Adrenal gland (tissue), 12 donors: ENCODE data around the gene CRYBG2. TPM values are rescaled to one million over a fixed set of nuclear protein-coding genes. Genes with fewer than 3 reads are reported as not detected.

Source experiments
- DNase-seq, 7 donors: peaks; one replicate each; pipeline ENCODE4 v3.0.0-alpha.2; 2019 to 2020
- H3K27ac ChIP-seq, 5 donors: fragments of 200-600 bp; sonication (generic) in 4 of 5; 1 replicate in 3 of 5; 2 replicates in 2 of 5; pipeline versions ENCODE4 v1.5.1 to v1.8.0; 2016 to 2020; ENCODE audit warnings: mild to moderate bottlenecking in 1 of 5
- H3K27me3 ChIP-seq: fragments of 200-600 bp; 2 replicates; pipeline ENCODE4 v1.8.0; 2021
- H3K36me3 ChIP-seq, 2 donors: fragments of 200-600 bp; replicated peaks in 1 of 2; 1 replicate in 1 of 2; 2 replicates in 1 of 2; pipeline versions ENCODE4 v1.5.1 to v1.8.0; 2018 to 2022
- H3K4me1 ChIP-seq, 2 donors: fragments of 200-600 bp; replicated peaks in 1 of 2; 1 replicate in 1 of 2; 2 replicates in 1 of 2; pipeline versions ENCODE4 v1.5.1 to v1.8.0; 2018 to 2021
- H3K4me3 ChIP-seq, 4 donors: fragments of 200-600 bp; sonication (generic) in 3 of 4; one replicate each; pipeline ENCODE4 v1.5.1; 2016 to 2018
- H3K9me3 ChIP-seq, 3 donors: fragments of 200-600 bp; sonication (generic) in 1 of 3; replicated peaks in 1 of 3; 1 replicate in 2 of 3; 2 replicates in 1 of 3; pipeline versions ENCODE4 v1.5.1 to v1.8.0; 2016 to 2021
- CTCF ChIP-seq, 6 experiments: fragments of 450-650 bp in 4 of 6; fragments of 200-600 bp in 2 of 6; sonication (generic) in 1 of 6; IDR thresholded peaks; 1 replicate in 5 of 6; 2 replicates in 1 of 6; pipeline versions ENCODE4 v1.5.1 to v1.8.0; 2016 to 2021; ENCODE audit warnings: antibody characterized with exemption in 6 of 6, mild to moderate bottlenecking in 2 of 6, moderate library complexity in 1 of 6
- POLR2A ChIP-seq, 2 donors: fragments of 450-650 bp; IDR thresholded peaks; one replicate each; pipeline ENCODE4 v1.6.1; 2017; ENCODE audit warnings: antibody characterized with exemption in 2 of 2, mild to moderate bottlenecking in 2 of 2, moderate library complexity in 1 of 2
- WGBS, 4 donors: extraction: QIAGEN DNeasy Blood & Tissue Kit in 2 of 4; methylation state at CpG; one replicate each; pipeline versions ENCODE4 v1.1.5 to v1.1.7; 2013 to 2017; 5-methylcytosine and 5-hydroxymethylcytosine counted together
- intact Hi-C, 2 donors: fragments of 100-400 bp; cut with DNase I; formaldehyde crosslinking; loops; one replicate each; pipeline versions ENCODE4 v1.14.1 to v1.15.0; 2022 to 2023
- polyA plus RNA-seq, 3 donors: library from polyadenylated mRNA; stranded (reverse); fragments of 200-250 nt in 2 of 3; fragments of 350-450 nt in 1 of 3; fragmentation: Illumina TruSeq in 1 of 3; extraction: RNeasy Lipid Tissue Mini Kit (QIAGEN cat#74804) in 1 of 3; gene quantifications; one replicate each; pipeline ENCODE4 v1.2.3, GENCODE V29; 2013 to 2014
- total RNA-seq, 9 donors: library from RNA; depleted of rRNA in 4 of 9; stranded (reverse); fragments of >200 nt in 4 of 9; fragments of 120-200 nt in 1 of 9; fragmentation: NEBNext Ultra II Directional in 1 of 9; extraction: Animal tissue kit (Norgen Biotek cat#: 25700) in 1 of 9; gene quantifications; one replicate each; pipeline versions ENCODE4 v1.1.0 to v1.2.4, GENCODE V29; 2013 to 2023
- donor health status: healthy with polysubstance abuse.
- donor health status: Bipolar disorder and iron deficiency.
- donor health status: DM: yes; HTN: yes; CAD: no.
- donor health status: DM: no; HTN: no; CAD: no.
- donor health status: DM: no; HTN: no; CAD: no.
- donor health status: DM: yes; HTN: yes; CAD: no.

The CRYBG2 gene
- total and polyA plus RNA-seq, 12 donors, result 0.17 to 0.48 (median 0.20) TPM; not detected in 9

DNA sequence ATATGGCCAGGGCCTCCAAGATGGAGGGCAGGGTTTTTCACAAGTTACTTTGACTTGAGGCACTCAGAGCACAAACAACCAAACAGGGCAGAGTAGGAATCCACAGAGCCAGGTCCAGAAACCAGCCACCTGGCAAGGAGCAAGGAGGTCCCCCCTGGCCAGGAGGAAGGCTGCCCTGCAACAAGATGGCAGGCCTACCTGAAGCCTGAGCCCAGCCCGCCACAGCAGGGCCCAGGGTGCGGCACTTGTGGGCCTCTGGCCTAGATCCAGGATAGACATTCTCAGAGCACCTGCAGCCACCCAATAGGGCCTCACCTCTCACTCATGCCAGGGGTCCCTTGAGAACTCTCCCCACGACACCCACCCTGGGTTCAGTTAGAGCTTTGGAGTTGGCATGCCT, 62.5 kb downstream of the CRYBG2 start:
- Histone ChIP-seq H3K4me1 (peaks cover 0 to 19% of the 10 kb centered on the region in 2 donors), H3K9me3 (no peaks in the 10 kb centered on the region), H3K36me3 (no peaks in the 10 kb centered on the region), H3K27ac (no peak overlapping the region), H3K4me3 (no peak overlapping the region), H3K27me3 (no peaks in the 10 kb centered on the region)
- WGBS, 4 donors, result 93 to 100% methylated on average over 3 of the region's 3 CpGs; no CpG with 5 or more reads in 2 of the 4 donors
- TF ChIP-seq POLR2A (IDR thresholded peaks at IDR 0.05) (no peak), CTCF (IDR thresholded peaks at IDR 0.05) (no peak)
- intact Hi-C loops, result no loop called here
- DNase-seq, result no peak

- Histone ChIP-seq H3K27ac (peak overlapping the region in 3 of 5 donors; percentile 21 to 78 (median 35)), H3K4me3 (no peak overlapping the region), H3K4me1 (peaks cover 0 to 19% of the 10 kb centered on the region in 2 donors), H3K9me3 (no peaks in the 10 kb centered on the region), H3K36me3 (no peaks in the 10 kb centered on the region), H3K27me3 (no peaks in the 10 kb centered on the region)
- WGBS, 4 donors, result 80 to 87% (median 83%) methylated on average over 9 to 11 of the region's 11 CpGs
- DNase-seq, result peak in 1 of 7 donors; percentile 66
- no peak for TF ChIP-seq POLR2A (IDR thresholded peaks at IDR 0.05)
- no peak for TF ChIP-seq CTCF (IDR thresholded peaks at IDR 0.05)
- intact Hi-C loops, result no loop called here
These were observed 63.1 kb downstream of the CRYBG2 start for GRCh38 chr1:26290882-26291261.

DNA sequence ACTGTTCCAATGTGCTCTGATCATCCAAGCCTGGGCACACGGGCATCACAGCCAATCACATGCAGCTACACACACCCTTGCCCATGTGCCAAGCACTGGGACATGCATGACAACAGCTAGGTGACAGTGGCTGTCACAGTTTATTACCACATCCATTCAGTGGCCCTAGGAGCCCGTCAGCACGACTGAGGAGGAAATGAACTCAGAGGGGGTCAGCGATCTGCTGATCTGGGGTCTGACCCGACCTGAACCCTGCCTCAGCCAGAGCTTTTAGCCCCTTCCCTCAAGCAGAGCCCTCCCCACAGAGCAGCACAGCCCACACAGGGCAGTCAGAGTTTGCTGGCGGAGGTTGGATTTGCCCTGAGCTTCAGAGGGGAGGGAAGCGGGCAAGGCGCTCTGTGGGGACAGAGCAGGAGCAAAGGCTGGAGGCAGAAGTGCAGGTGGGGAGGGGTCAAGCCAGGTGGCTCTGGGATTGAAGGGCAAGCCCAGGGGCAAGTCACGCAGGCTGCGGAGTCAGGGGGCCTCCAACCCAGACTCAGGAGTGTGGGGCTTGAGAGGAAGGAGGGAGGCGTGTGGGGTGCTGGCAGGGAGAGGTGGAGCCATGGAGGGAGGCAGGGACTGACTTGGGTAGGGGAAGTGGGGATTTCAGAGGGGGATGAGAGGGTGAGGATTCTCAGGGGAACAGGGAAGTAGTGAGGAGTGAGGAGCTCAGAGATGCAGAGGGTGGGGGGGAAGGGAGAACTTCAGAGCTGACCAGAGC, 63.6 kb downstream of the CRYBG2 start:
- Histone ChIP-seq H3K4me3 (no peak overlapping the region), H3K27me3 (no peaks in the 10 kb centered on the region), H3K36me3 (no peaks in the 10 kb centered on the region), H3K27ac (peak overlapping the region in 3 of 5 donors; percentile 45 to 78 (median 52)), H3K9me3 (no peaks in the 10 kb centered on the region), H3K4me1 (peaks cover 0 to 19% of the 10 kb centered on the region in 2 donors)
- TF ChIP-seq CTCF (IDR thresholded peaks at IDR 0.05), result no peak
- TF ChIP-seq POLR2A (IDR thresholded peaks at IDR 0.05), result no peak
- intact Hi-C loops, result no loop called here
- WGBS, 4 donors, result 66 to 82% (median 70%) methylated on average over 8 to 11 of the region's 11 CpGs
- DNase-seq, result no peak

DNA sequence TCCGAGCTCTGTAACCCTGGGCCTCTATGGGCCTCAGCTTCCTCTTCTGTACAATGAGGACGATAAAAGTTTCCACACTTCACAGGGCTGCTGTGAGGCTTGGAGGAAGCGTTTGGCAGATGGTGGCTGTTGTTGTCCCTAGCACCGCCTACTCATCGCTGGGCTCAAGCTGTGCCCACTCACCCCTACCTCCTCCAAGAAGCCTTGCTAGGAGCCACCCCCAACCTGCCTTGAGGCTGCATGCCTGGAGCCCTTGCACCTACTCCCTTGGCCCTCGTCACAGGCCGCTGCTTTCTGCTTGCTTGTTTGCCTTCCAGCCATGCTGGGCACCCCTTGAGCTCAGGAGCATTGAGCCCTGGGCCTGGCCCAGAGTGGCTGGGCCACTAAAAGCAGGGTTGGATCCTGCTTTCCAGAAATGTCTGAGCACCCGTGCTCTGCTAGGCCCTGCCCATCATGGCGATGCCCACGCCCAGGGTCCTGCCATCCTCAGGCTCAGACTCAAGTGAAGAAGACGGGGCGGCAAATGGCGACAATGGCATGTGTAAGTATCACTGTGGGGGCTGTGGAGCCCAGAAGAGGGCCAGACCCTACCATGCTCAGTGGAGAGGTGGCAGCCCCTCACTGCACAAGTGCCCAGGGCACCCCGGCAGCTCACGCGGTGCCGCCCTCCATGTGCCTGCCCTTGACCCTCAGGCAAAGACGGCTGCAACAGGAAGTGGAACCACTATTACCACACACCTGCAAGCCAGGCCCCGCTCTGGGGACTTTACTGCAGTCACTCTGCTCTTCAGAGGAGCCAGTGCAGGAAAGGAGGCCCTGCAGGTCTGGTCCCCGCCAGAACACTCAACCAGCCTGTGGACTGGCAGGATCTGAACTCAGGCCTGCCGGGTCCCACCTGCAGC, 64.5 kb downstream of the CRYBG2 start:
- intact Hi-C loops, result no loop called here

More for the DNA sequence above, 64.5 kb downstream of the CRYBG2 start:
- Histone ChIP-seq H3K36me3 (no peaks in the 10 kb centered on the region), H3K27ac (peak overlapping the region in 4 of 5 donors; percentile 33 to 78 (median 48)), H3K9me3 (no peaks in the 10 kb centered on the region), H3K4me1 (peaks cover 0 to 27% of the 10 kb centered on the region in 2 donors), H3K4me3 (no peak overlapping the region), H3K27me3 (no peaks in the 10 kb centered on the region)
- TF ChIP-seq POLR2A (IDR thresholded peaks at IDR 0.05) (no peak), CTCF (IDR thresholded peaks at IDR 0.05) (no peak)
- peak in 4 of 7 donors; percentile 42 to 68 (median 46) for DNase-seq
- WGBS, 4 donors, result 77 to 90% (median 86%) methylated on average over 11 to 21 of the region's 21 CpGs
